Neutrophil (primary cell): ENCODE results near the gene ADGRD1.

Experiments
- H3K27ac ChIP-seq: fragments of 200-600 bp; sonication (generic); 2 replicates; pipeline ENCODE4 v1.5.1; 2016; ENCODE audit warnings: mild to moderate bottlenecking, moderate library complexity
- H3K27me3 ChIP-seq: fragments of 200-600 bp; sonication (generic); 2 replicates; pipeline ENCODE4 v1.6.0; 2016; ENCODE audit warnings: mild to moderate bottlenecking
- H3K36me3 ChIP-seq: fragments of 200-600 bp; sonication (generic); 2 replicates; pipeline ENCODE4 v1.5.1; 2017
- H3K4me1 ChIP-seq, 2 experiments: fragments of 200-600 bp in 1 of 2; sonication (generic) in 1 of 2; 1 replicate in 1 of 2; 2 replicates in 1 of 2; pipeline versions ENCODE4 v1.5.1 to v1.6.1; 2013 to 2016; ENCODE audit warnings: low read depth in 1 of 2, low read length in 1 of 2, mild to moderate bottlenecking in 1 of 2, moderate library complexity in 1 of 2; ENCODE audit not compliant: control insufficient read depth in 1 of 2, insufficient read depth in 1 of 2
- H3K4me3 ChIP-seq, 2 experiments: fragments of 200-600 bp in 1 of 2; sonication (generic) in 1 of 2; 1 replicate in 1 of 2; 2 replicates in 1 of 2; pipeline ENCODE4 v1.5.1; 2013 to 2016; ENCODE audit warnings: low read depth in 1 of 2, low read length in 1 of 2, mild to moderate bottlenecking in 1 of 2, moderate library complexity in 1 of 2
- H3K9me3 ChIP-seq: fragments of 200-600 bp; sonication (generic); 2 replicates; pipeline ENCODE4 v1.5.1; 2016
- CTCF ChIP-seq: fragments of 200-600 bp; sonication (generic); IDR thresholded peaks from 2 replicates; pipeline ENCODE4 v1.5.1; 2016; ENCODE audit warnings: antibody characterized with exemption

Gene ADGRD1

DNA sequence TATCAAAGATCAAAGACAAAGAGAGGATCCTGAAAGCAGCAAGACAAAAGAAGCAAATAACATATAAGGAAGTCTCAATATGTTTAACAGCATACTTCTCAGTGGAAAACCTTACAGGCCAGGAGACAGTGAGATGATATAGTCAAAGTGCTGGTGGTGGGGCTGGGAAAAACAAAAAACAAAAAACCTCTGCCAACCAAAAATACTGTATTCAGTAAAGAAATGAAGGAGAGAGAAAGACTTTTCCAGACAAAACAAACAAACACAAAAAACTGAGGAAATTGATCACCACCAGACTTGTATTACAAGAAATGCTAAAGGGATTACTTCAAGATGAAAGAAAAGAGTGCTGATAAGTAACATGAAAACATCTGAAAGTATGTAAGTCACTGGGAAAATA is 221.2 kb downstream of the ADGRD1 start:
- no peak for TF ChIP-seq CTCF
- no peaks in the 10 kb centered on the region for H3K27me3 ChIP-seq
- no peak overlapping the region for H3K27ac ChIP-seq
- H3K4me3 ChIP-seq: no peak overlapping the region
- no peaks in the 10 kb centered on the region for H3K9me3 ChIP-seq
- H3K4me1 ChIP-seq: no peaks in the 10 kb centered on the region
- H3K36me3 ChIP-seq: no peaks in the 10 kb centered on the region

DNA sequence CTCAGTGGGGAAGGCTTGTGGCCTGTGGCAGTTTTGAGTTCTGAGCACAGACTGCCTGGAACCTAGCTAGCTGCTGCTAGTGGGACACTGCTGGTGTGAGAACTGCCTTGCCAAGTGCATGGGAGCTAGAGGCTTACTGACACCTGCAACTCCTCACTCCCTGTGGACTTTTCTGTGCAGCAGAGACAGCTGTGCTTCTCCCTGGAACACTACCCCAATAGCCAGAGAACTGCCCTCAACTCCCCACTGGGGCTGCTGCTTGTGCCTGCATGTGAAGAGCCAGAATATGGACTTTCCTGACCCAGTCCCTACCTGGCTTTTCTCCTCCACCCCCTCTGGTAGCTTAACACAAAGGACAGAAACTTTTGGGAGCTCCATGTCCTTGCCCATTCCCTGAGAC is 222.6 kb downstream of the ADGRD1 start:
- Histone ChIP-seq H3K4me3 (no peak overlapping the region), H3K27me3 (no peaks in the 10 kb centered on the region), H3K27ac (no peak overlapping the region), H3K36me3 (no peaks in the 10 kb centered on the region), H3K9me3 (no peaks in the 10 kb centered on the region), H3K4me1 (no peaks in the 10 kb centered on the region)
- no peak for TF ChIP-seq CTCF

DNA sequence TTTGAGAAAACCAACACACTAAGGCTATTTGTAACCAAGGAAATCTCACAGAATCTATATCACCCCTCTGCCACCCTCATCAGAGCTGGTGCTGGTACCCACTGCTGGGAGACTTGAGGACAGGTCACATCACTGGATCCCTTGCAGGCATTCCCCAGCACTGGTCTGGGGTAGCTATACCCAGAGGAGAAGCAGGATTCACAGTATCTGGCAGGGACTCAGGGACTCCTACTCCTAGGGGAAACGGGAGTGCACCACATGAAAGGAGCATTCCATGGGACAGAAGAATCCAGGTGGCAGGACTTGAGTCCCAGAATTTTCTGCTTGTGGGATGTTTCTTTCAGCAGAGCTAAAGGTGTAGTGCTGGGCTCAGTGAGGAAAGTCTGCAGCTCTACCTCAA is 223.2 kb downstream of the ADGRD1 start:
- H3K27ac ChIP-seq: no peak overlapping the region
- H3K9me3 ChIP-seq: no peaks in the 10 kb centered on the region
- TF ChIP-seq CTCF: no peak
- no peaks in the 10 kb centered on the region for H3K27me3 ChIP-seq
- no peak overlapping the region for H3K4me3 ChIP-seq
- H3K4me1 ChIP-seq: no peaks in the 10 kb centered on the region
- no peaks in the 10 kb centered on the region for H3K36me3 ChIP-seq

DNA sequence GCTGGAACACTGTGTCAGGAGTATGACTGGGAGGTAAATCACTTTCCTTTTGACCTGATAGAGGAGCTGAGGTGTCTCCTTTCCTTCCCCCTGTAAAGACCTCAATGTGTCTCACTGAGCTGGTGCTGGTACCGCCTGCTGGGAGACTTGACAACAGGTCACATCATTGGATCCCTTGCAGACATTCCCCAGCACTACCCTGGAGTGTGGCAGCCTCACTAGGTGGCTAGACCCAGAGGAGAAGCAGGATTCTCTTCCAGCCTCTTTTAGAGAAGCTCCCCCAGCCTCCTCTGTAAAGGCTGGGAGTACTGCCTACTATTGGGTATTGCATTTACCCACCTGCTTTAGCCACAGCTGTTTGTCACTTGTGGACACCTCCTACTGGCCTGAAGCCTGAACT is 223.9 kb downstream of the ADGRD1 start:
- H3K27me3 ChIP-seq: no peaks in the 10 kb centered on the region
- H3K36me3 ChIP-seq: no peaks in the 10 kb centered on the region
- H3K4me1 ChIP-seq: no peaks in the 10 kb centered on the region
- H3K4me3 ChIP-seq: no peak overlapping the region
- H3K9me3 ChIP-seq: no peaks in the 10 kb centered on the region
- no peak overlapping the region for H3K27ac ChIP-seq
- TF ChIP-seq CTCF: no peak

- no peaks in the 10 kb centered on the region for H3K4me1 ChIP-seq
- H3K9me3 ChIP-seq: no peaks in the 10 kb centered on the region
- H3K27me3 ChIP-seq: no peaks in the 10 kb centered on the region
- no peak overlapping the region for H3K4me3 ChIP-seq
- no peaks in the 10 kb centered on the region for H3K36me3 ChIP-seq
- no peak overlapping the region for H3K27ac ChIP-seq
- TF ChIP-seq CTCF: no peak
These were observed 233.9 kb downstream of the ADGRD1 start for GRCh38 chr12:131187602-131188001.
